Stomach (tissue), 9 donors: Measurements from ENCODE around the gene FOXD2. TPM values are rescaled to one million over a fixed set of nuclear protein-coding genes. Genes with fewer than 3 reads are reported as not detected.

Experiments
- DNase-seq, 2 donors: peaks; one replicate each; pipeline versions ENCODE4 v3.0.0 to v3.0.0-alpha.2; 2013 to 2019
- H3K27ac ChIP-seq, 5 donors: fragments of 200-600 bp in 4 of 5; sonication (generic) in 4 of 5; one replicate each; pipeline ENCODE4 v1.5.1; 2013 to 2019; ENCODE audit warnings: mild to moderate bottlenecking in 1 of 5, moderate library complexity in 1 of 5
- H3K27me3 ChIP-seq, 3 donors: fragments of 200-600 bp; sonication (generic); one replicate each; pipeline ENCODE4 v1.5.1; 2017 to 2019; ENCODE audit warnings: mixed run types in 1 of 3
- H3K36me3 ChIP-seq, 4 donors: fragments of 200-600 bp; sonication (generic); 1 replicate in 3 of 4; 2 replicates in 1 of 4; pipeline ENCODE4 v1.5.1; 2016 to 2019
- H3K4me1 ChIP-seq, 4 donors: fragments of 200-600 bp; sonication (generic); one replicate each; pipeline ENCODE4 v1.5.1; 2016 to 2019
- H3K4me3 ChIP-seq, 4 donors: fragments of 200-600 bp; sonication (generic) in 3 of 4; one replicate each; pipeline ENCODE4 v1.5.1; 2016 to 2019; ENCODE audit warnings: mild to moderate bottlenecking in 1 of 4
- H3K9me3 ChIP-seq, 4 donors: fragments of 200-600 bp; sonication (generic); one replicate each; pipeline ENCODE4 v1.5.1; 2016 to 2019
- CTCF ChIP-seq, 7 experiments: fragments of 450-650 bp in 4 of 7; fragments of 200-600 bp in 3 of 7; sonication (generic) in 3 of 7; IDR thresholded peaks; one replicate each; pipeline ENCODE4 v1.5.1; 2016 to 2019; ENCODE audit warnings: antibody characterized with exemption in 7 of 7, control low read depth in 2 of 7, mild to moderate bottlenecking in 1 of 7
- EP300 ChIP-seq: sonication (generic); formaldehyde crosslinking; IDR thresholded peaks from one replicate; pipeline ENCODE4 v1.6.1; 2017; ENCODE audit warnings: antibody characterized with exemption
- POLR2A ChIP-seq, 4 donors: fragments of 450-650 bp; IDR thresholded peaks; one replicate each; pipeline ENCODE4 v1.6.1; 2016; ENCODE audit warnings: antibody characterized with exemption in 4 of 4, control low read depth in 2 of 4, mild to moderate bottlenecking in 1 of 4, moderate library complexity in 1 of 4
- POLR2AphosphoS5 ChIP-seq, 3 donors: sonication (generic); formaldehyde crosslinking; IDR thresholded peaks; one replicate each; pipeline ENCODE4 v1.6.1; 2016; ENCODE audit warnings: antibody characterized with exemption in 3 of 3
- WGBS, 5 donors: extraction: QIAGEN DNeasy Blood & Tissue Kit in 3 of 5; methylation state at CpG; one replicate each; pipeline versions ENCODE4 v1.1.5 to v1.1.7; 2013 to 2018; 5-methylcytosine and 5-hydroxymethylcytosine counted together
- intact Hi-C: fragments of 100-400 bp; cut with DNase I; formaldehyde crosslinking; loops from one replicate; pipeline ENCODE4 v1.15.1; 2023; ENCODE audit warnings: low total_unique reads
- polyA plus RNA-seq, 3 donors: library from polyadenylated mRNA; stranded (reverse); fragments of 200-250 nt; gene quantifications; one replicate each; pipeline ENCODE4 v1.2.3, GENCODE V29; 2013
- total RNA-seq, 5 donors: library from RNA; depleted of rRNA; stranded (reverse); fragments of >200 nt; gene quantifications; one replicate each; pipeline versions ENCODE4 v1.1.0 to v1.2.3, GENCODE V29; 2014 to 2016
- donor health status: healthy with polysubstance abuse.
- donor health status: Bipolar disorder and iron deficiency.
- donor health status: healthy.

Gene FOXD2
- total and polyA plus RNA-seq, 8 donors, result under 0.01 to 47.5 (median 0.12) TPM; not detected in 4

GRCh38 chr1:47417170-47418044, 20.4 kb upstream of the FOXD2 start:
- 20 to 38% (median 29%) methylated on average over 26 to 39 of the region's 39 CpGs for WGBS, 5 donors

DNA sequence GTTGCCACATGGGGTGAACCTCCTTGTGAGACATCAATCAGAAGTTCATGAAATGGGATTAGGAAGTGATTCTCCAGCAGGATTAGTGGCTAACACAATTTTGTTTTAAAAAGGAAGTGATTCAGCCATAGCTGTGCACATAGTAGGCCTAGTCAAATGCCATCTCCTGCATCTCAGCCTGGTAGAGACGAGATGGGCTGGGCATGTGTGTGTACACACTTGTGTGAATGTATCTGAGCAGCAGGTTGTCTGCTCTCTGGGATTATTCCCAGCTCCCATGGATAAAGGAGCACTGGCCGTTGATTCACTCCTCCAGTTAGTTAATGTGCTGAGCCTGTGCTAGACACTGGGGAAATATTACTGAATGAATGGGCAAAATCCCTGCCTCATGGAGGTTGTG, 19.7 kb upstream of the FOXD2 start:
- no peak for TF ChIP-seq CTCF (IDR thresholded peaks at IDR 0.05)
- WGBS, 5 donors, result 63 to 83% (median 70%) methylated on average over 2 of the region's 2 CpGs
- no peak for DNase-seq

More at GRCh38 chr1:47417170-47418044, 20.4 kb upstream of the FOXD2 start:
- intact Hi-C loops, result no loop called here
- no peak overlapping the region for H3K27ac ChIP-seq
- TF ChIP-seq POLR2AphosphoS5 (IDR thresholded peaks at IDR 0.05), result no peak
- TF ChIP-seq POLR2A (IDR thresholded peaks at IDR 0.05), result no peak
- no peak for TF ChIP-seq CTCF (IDR thresholded peaks at IDR 0.05)
- no peak for TF ChIP-seq EP300
- H3K36me3 ChIP-seq, result no peaks in the 10 kb centered on the region
- peaks cover 3 to 10% (median 4%) of the 10 kb centered on the region in 4 donors for H3K4me1 ChIP-seq
- DNase-seq, result no peak
- H3K4me3 ChIP-seq, result peak overlapping the region in 2 of 4 donors; percentile 31 to 44
- H3K27me3 ChIP-seq, result peaks cover 12 to 94% (median 46%) of the 10 kb centered on the region in 3 donors
- no peaks in the 10 kb centered on the region for H3K9me3 ChIP-seq

GRCh38 chr1:47418681-47419325, 19.0 kb upstream of the FOXD2 start:
- Histone ChIP-seq H3K9me3 (no peaks in the 10 kb centered on the region), H3K36me3 (no peaks in the 10 kb centered on the region), H3K4me1 (peaks cover 3 to 10% (median 4%) of the 10 kb centered on the region in 4 donors), H3K4me3 (no peak overlapping the region), H3K27ac (no peak overlapping the region), H3K27me3 (peaks cover 12 to 91% (median 45%) of the 10 kb centered on the region in 3 donors)
- WGBS, 5 donors, result 84 to 94% (median 90%) methylated on average over 6 of the region's 6 CpGs
- TF ChIP-seq EP300 (no peak), POLR2AphosphoS5 (IDR thresholded peaks at IDR 0.05) (no peak), CTCF (IDR thresholded peaks at IDR 0.05) (no peak), POLR2A (IDR thresholded peaks at IDR 0.05) (no peak)
- intact Hi-C loops, result no loop called here
- no peak for DNase-seq

More for the DNA sequence above, 19.7 kb upstream of the FOXD2 start:
- Histone ChIP-seq H3K36me3 (no peaks in the 10 kb centered on the region), H3K4me3 (no peak overlapping the region), H3K9me3 (no peaks in the 10 kb centered on the region), H3K4me1 (peaks cover 3 to 10% (median 4%) of the 10 kb centered on the region in 4 donors), H3K27me3 (peaks cover 12 to 92% (median 46%) of the 10 kb centered on the region in 3 donors), H3K27ac (no peak overlapping the region)
- intact Hi-C loops, result no loop called here

GRCh38 chr1:47420547-47420946, 17.3 kb upstream of the FOXD2 start:
- Histone ChIP-seq H3K27ac (no peak overlapping the region), H3K27me3 (peaks cover 12 to 89% (median 29%) of the 10 kb centered on the region in 3 donors), H3K36me3 (no peaks in the 10 kb centered on the region), H3K4me1 (peaks cover 3 to 10% (median 4%) of the 10 kb centered on the region in 4 donors), H3K4me3 (no peak overlapping the region), H3K9me3 (no peaks in the 10 kb centered on the region)
- 46 to 75% (median 63%) methylated on average over 4 of the region's 4 CpGs for WGBS, 5 donors
- DNase-seq, result no peak
- no peak for TF ChIP-seq POLR2A (IDR thresholded peaks at IDR 0.05)
- no peak for TF ChIP-seq EP300
- no peak for TF ChIP-seq CTCF (IDR thresholded peaks at IDR 0.05)
- no peak for TF ChIP-seq POLR2AphosphoS5 (IDR thresholded peaks at IDR 0.05)
- intact Hi-C loops, result no loop called here
